Lower leg skin (tissue), 4 donors: ENCODE data around the gene RAB17. TPM values are rescaled to one million over a fixed set of nuclear protein-coding genes. Genes with fewer than 3 reads are reported as not detected.

Source experiments
- DNase-seq, 2 donors: peaks; one replicate each; pipeline ENCODE4 v3.0.0-alpha.2; 2019; ENCODE audit warnings: low spot score in 2 of 2
- H3K4me3 ChIP-seq: fragments of 200-600 bp; sonication (generic); 2 replicates; pipeline ENCODE4 v1.5.1; 2017; ENCODE audit warnings: mild to moderate bottlenecking, low read depth; ENCODE audit not compliant: poor library complexity, severe bottlenecking
- CTCF ChIP-seq, 3 donors: fragments of 450-650 bp; IDR thresholded peaks; one replicate each; pipeline ENCODE4 v1.5.1; 2016; ENCODE audit warnings: antibody characterized with exemption in 3 of 3, mild to moderate bottlenecking in 3 of 3, moderate library complexity in 2 of 3
- POLR2A ChIP-seq, 2 donors: fragments of 450-650 bp; IDR thresholded peaks; one replicate each; pipeline ENCODE4 v1.6.1; 2016 to 2017; ENCODE audit warnings: antibody characterized with exemption in 2 of 2, mild to moderate bottlenecking in 1 of 2, moderate library complexity in 1 of 2
- WGBS, 2 donors: methylation state at CpG; one replicate each; pipeline ENCODE4 v1.1.5; 2018; 5-methylcytosine and 5-hydroxymethylcytosine counted together
- intact Hi-C: fragments of 100-400 bp; cut with DNase I; formaldehyde crosslinking; loops from one replicate; pipeline ENCODE4 v1.15.0; 2023; ENCODE audit warnings: low total_unique reads
- total RNA-seq, 4 donors: library from RNA; depleted of rRNA; stranded (reverse); fragments of >200 nt; gene quantifications; one replicate each; pipeline ENCODE4 v1.1.0, GENCODE V29; 2016

The RAB17 gene
- total RNA-seq, 4 donors from 2014 or later: 1.7 to 6.3 (median 2.8) TPM

- no peak for DNase-seq
- WGBS, 2 donors: 94 to 95% methylated on average over 11 to 16 of the region's 16 CpGs
- intact Hi-C loops: no loop called here
- H3K4me3 ChIP-seq: no peak overlapping the region
- no peak for TF ChIP-seq POLR2A (IDR thresholded peaks at IDR 0.05)
- TF ChIP-seq CTCF (IDR thresholded peaks at IDR 0.05): no peak
These were observed 39.4 kb downstream of the RAB17 start for GRCh38 chr2:237551071-237551574.

GRCh38 chr2:237549643-237550415 is 40.7 kb downstream of the RAB17 start:
- no peak overlapping the region for H3K4me3 ChIP-seq
- DNase-seq: no peak
- 64 to 65% methylated on average over 17 of the region's 17 CpGs for WGBS, 2 donors
- intact Hi-C loops: no loop called here
- TF ChIP-seq CTCF (IDR thresholded peaks at IDR 0.05): no peak
- no peak for TF ChIP-seq POLR2A (IDR thresholded peaks at IDR 0.05)

- intact Hi-C loops: no loop called here
These were observed 41.3 kb downstream of the RAB17 start for GRCh38 chr2:237549216-237549615.

GRCh38 chr2:237547841-237548416 is 42.6 kb downstream of the RAB17 start:
- 47 to 52% methylated on average over 11 of the region's 11 CpGs for WGBS, 2 donors
- TF ChIP-seq CTCF (IDR thresholded peaks at IDR 0.05) (no peak), POLR2A (IDR thresholded peaks at IDR 0.05) (no peak)
- intact Hi-C loops: no loop called here
- no peak for DNase-seq
- H3K4me3 ChIP-seq: no peak overlapping the region

More at GRCh38 chr2:237549216-237549615, 41.3 kb downstream of the RAB17 start:
- WGBS, 2 donors: 91 to 95% methylated on average over 8 of the region's 8 CpGs
- no peak for DNase-seq
- H3K4me3 ChIP-seq: no peak overlapping the region
- TF ChIP-seq POLR2A (IDR thresholded peaks at IDR 0.05): no peak
- TF ChIP-seq CTCF (IDR thresholded peaks at IDR 0.05): no peak

GRCh38 chr2:237546876-237547395 is 43.6 kb downstream of the RAB17 start:
- WGBS, 2 donors: 67 to 69% methylated on average over 13 of the region's 13 CpGs
- no peak for DNase-seq
- H3K4me3 ChIP-seq: no peak overlapping the region
- intact Hi-C loops: no loop called here
- TF ChIP-seq CTCF (IDR thresholded peaks at IDR 0.05) (no peak), POLR2A (IDR thresholded peaks at IDR 0.05) (no peak)
